Loucy (cell line): ENCODE measurements around the gene GET4.

Source experiments
- EZH2phosphoT487 ChIP-seq: fragments of 200-600 bp; IDR thresholded peaks from 2 replicates; pipeline ENCODE4 v1.6.1; 2018; ENCODE audit warnings: antibody characterized with exemption, mild to moderate bottlenecking, moderate library complexity, borderline replicate concordance
- TF ChIP-seq, protein P1 (sequence below): fragments of 200-600 bp; sonication (generic); conservative IDR thresholded peaks from 2 replicates; pipeline ENCODE4 v1.5.1; 2014; ENCODE audit warnings: mild to moderate bottlenecking, antibody characterized with exemption, low read length

DNA sequence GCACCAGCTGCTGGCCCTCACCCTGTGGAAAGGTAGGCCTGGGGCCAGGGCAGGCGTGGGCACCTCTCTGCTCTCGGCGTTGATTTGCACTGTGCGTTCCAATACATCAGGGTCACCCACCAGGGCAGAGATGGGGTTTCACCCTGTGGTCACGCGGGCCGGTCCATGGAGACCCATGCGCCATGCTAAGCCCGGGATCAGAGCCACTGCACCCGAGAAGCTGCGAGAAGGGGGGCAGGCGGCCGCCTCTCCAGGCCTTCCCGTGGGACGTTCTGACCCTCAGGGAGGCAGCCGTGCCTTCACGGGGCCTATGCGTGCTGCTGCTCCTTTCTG, 11.1 kb downstream of the GET4 start:
- TF ChIP-seq, protein P1, sequence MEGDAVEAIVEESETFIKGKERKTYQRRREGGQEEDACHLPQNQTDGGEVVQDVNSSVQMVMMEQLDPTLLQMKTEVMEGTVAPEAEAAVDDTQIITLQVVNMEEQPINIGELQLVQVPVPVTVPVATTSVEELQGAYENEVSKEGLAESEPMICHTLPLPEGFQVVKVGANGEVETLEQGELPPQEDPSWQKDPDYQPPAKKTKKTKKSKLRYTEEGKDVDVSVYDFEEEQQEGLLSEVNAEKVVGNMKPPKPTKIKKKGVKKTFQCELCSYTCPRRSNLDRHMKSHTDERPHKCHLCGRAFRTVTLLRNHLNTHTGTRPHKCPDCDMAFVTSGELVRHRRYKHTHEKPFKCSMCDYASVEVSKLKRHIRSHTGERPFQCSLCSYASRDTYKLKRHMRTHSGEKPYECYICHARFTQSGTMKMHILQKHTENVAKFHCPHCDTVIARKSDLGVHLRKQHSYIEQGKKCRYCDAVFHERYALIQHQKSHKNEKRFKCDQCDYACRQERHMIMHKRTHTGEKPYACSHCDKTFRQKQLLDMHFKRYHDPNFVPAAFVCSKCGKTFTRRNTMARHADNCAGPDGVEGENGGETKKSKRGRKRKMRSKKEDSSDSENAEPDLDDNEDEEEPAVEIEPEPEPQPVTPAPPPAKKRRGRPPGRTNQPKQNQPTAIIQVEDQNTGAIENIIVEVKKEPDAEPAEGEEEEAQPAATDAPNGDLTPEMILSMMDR: no peak
- TF ChIP-seq EZH2phosphoT487: no peak
